ENCODE measurements around the gene CD320.

The CD320 gene

GRCh38 chr19:8332976-8333766 lies 25.0 kb upstream of the CD320 start:
- Histone ChIP-seq H3K4me3 (ENCODE audit: low read length in 2 of 2) (no peak overlapping the region), H3K27ac (ENCODE audit: low read depth in 2 of 2, low read length in 2 of 2) (no peak overlapping the region), H3K4me1 (ENCODE audit: control insufficient read depth in 2 of 2, insufficient read depth in 2 of 2, low read length in 2 of 2) (peaks cover 0 to 6% of the 10 kb centered on the region in 2 donors), H3K9ac (ENCODE audit: low read depth in 1 of 2, low read length in 2 of 2) (no peak overlapping the region), H3K27me3 (ENCODE audit: control insufficient read depth in 2 of 2, insufficient read depth in 2 of 2, low read length in 2 of 2) (peaks cover 19 to 20% of the 10 kb centered on the region in 2 donors), H3K36me3 (ENCODE audit: control insufficient read depth in 2 of 2, insufficient read depth in 2 of 2, low read length in 2 of 2) (no peaks in the 10 kb centered on the region), H3K9me3 (ENCODE audit: control insufficient read depth in 2 of 2, low read length in 2 of 2) (no peaks in the 10 kb centered on the region)

GRCh38 chr19:8331263-8331845 lies 23.2 kb upstream of the CD320 start:
- H3K27ac ChIP-seq (ENCODE audit: low read depth in 2 of 2, low read length in 2 of 2): no peak overlapping the region
- peaks cover 0 to 6% of the 10 kb centered on the region in 2 donors for H3K4me1 ChIP-seq (ENCODE audit: control insufficient read depth in 2 of 2, insufficient read depth in 2 of 2, low read length in 2 of 2)
- H3K9me3 ChIP-seq (ENCODE audit: control insufficient read depth in 2 of 2, low read length in 2 of 2): no peaks in the 10 kb centered on the region
- H3K9ac ChIP-seq (ENCODE audit: low read depth in 1 of 2, low read length in 2 of 2): no peak overlapping the region
- H3K27me3 ChIP-seq (ENCODE audit: control insufficient read depth in 2 of 2, insufficient read depth in 2 of 2, low read length in 2 of 2): peaks cover 15 to 20% of the 10 kb centered on the region in 2 donors
- no peak overlapping the region for H3K4me3 ChIP-seq (ENCODE audit: low read length in 2 of 2)
- H3K36me3 ChIP-seq (ENCODE audit: control insufficient read depth in 2 of 2, insufficient read depth in 2 of 2, low read length in 2 of 2): no peaks in the 10 kb centered on the region

- Histone ChIP-seq H3K36me3 (ENCODE audit: control insufficient read depth in 2 of 2, insufficient read depth in 2 of 2, low read length in 2 of 2) (no peaks in the 10 kb centered on the region), H3K9ac (ENCODE audit: low read depth in 1 of 2, low read length in 2 of 2) (no peak overlapping the region), H3K9me3 (ENCODE audit: control insufficient read depth in 2 of 2, low read length in 2 of 2) (no peaks in the 10 kb centered on the region), H3K27me3 (ENCODE audit: control insufficient read depth in 2 of 2, insufficient read depth in 2 of 2, low read length in 2 of 2) (peaks cover 15 to 17% of the 10 kb centered on the region in 2 donors), H3K27ac (ENCODE audit: low read depth in 2 of 2, low read length in 2 of 2) (no peak overlapping the region), H3K4me1 (ENCODE audit: control insufficient read depth in 2 of 2, insufficient read depth in 2 of 2, low read length in 2 of 2) (peaks cover 0 to 6% of the 10 kb centered on the region in 2 donors), H3K4me3 (ENCODE audit: low read length in 2 of 2) (no peak overlapping the region)
Observed at GRCh38 chr19:8329996-8330395, 21.8 kb upstream of the CD320 start.

- Histone ChIP-seq H3K36me3 (ENCODE audit: control insufficient read depth in 2 of 2, insufficient read depth in 2 of 2, low read length in 2 of 2) (peaks cover 0 to 11% of the 10 kb centered on the region in 2 donors), H3K9ac (ENCODE audit: low read depth in 1 of 2, low read length in 2 of 2) (no peak overlapping the region), H3K27me3 (ENCODE audit: control insufficient read depth in 2 of 2, insufficient read depth in 2 of 2, low read length in 2 of 2) (peaks cover 0 to 2% of the 10 kb centered on the region in 2 donors), H3K27ac (ENCODE audit: low read depth in 2 of 2, low read length in 2 of 2) (no peak overlapping the region), H3K4me3 (ENCODE audit: low read length in 2 of 2) (no peak overlapping the region), H3K9me3 (ENCODE audit: control insufficient read depth in 2 of 2, low read length in 2 of 2) (no peaks in the 10 kb centered on the region), H3K4me1 (ENCODE audit: control insufficient read depth in 2 of 2, insufficient read depth in 2 of 2, low read length in 2 of 2) (peaks cover 11 to 12% of the 10 kb centered on the region in 2 donors)
Observed at GRCh38 chr19:8325454-8325853, 17.3 kb upstream of the CD320 start.

- no peak overlapping the region for H3K4me3 ChIP-seq (ENCODE audit: low read length in 2 of 2)
- peaks cover 0 to 2% of the 10 kb centered on the region in 2 donors for H3K27me3 ChIP-seq (ENCODE audit: control insufficient read depth in 2 of 2, insufficient read depth in 2 of 2, low read length in 2 of 2)
- H3K27ac ChIP-seq (ENCODE audit: low read depth in 2 of 2, low read length in 2 of 2): no peak overlapping the region
- no peaks in the 10 kb centered on the region for H3K9me3 ChIP-seq (ENCODE audit: control insufficient read depth in 2 of 2, low read length in 2 of 2)
- no peak overlapping the region for H3K9ac ChIP-seq (ENCODE audit: low read depth in 1 of 2, low read length in 2 of 2)
- peaks cover 11 to 20% of the 10 kb centered on the region in 2 donors for H3K4me1 ChIP-seq (ENCODE audit: control insufficient read depth in 2 of 2, insufficient read depth in 2 of 2, low read length in 2 of 2)
- H3K36me3 ChIP-seq (ENCODE audit: control insufficient read depth in 2 of 2, insufficient read depth in 2 of 2, low read length in 2 of 2): peaks cover 0 to 11% of the 10 kb centered on the region in 2 donors
Observed at GRCh38 chr19:8324186-8325050, 16.3 kb upstream of the CD320 start.

GRCh38 chr19:8323781-8324185 lies 15.6 kb upstream of the CD320 start:
- H3K9ac ChIP-seq (ENCODE audit: low read depth in 1 of 2, low read length in 2 of 2): no peak overlapping the region
- no peak overlapping the region for H3K4me3 ChIP-seq (ENCODE audit: low read length in 2 of 2)
- H3K4me1 ChIP-seq (ENCODE audit: control insufficient read depth in 2 of 2, insufficient read depth in 2 of 2, low read length in 2 of 2): peaks cover 11 to 20% of the 10 kb centered on the region in 2 donors
- H3K27ac ChIP-seq (ENCODE audit: low read depth in 2 of 2, low read length in 2 of 2): no peak overlapping the region
- peaks cover 0 to 11% of the 10 kb centered on the region in 2 donors for H3K36me3 ChIP-seq (ENCODE audit: control insufficient read depth in 2 of 2, insufficient read depth in 2 of 2, low read length in 2 of 2)
- no peaks in the 10 kb centered on the region for H3K9me3 ChIP-seq (ENCODE audit: control insufficient read depth in 2 of 2, low read length in 2 of 2)
- H3K27me3 ChIP-seq (ENCODE audit: control insufficient read depth in 2 of 2, insufficient read depth in 2 of 2, low read length in 2 of 2): peaks cover 0 to 2% of the 10 kb centered on the region in 2 donors

GRCh38 chr19:8322638-8322997 lies 14.5 kb upstream of the CD320 start:
- Histone ChIP-seq H3K9ac (ENCODE audit: low read depth in 1 of 2, low read length in 2 of 2) (peak overlapping the region; percentile 41 to 94), H3K36me3 (ENCODE audit: control insufficient read depth in 2 of 2, insufficient read depth in 2 of 2, low read length in 2 of 2) (peaks cover 0 to 11% of the 10 kb centered on the region in 2 donors), H3K4me3 (ENCODE audit: low read length in 2 of 2) (peak overlapping the region; percentile 84 to 99), H3K27ac (ENCODE audit: low read depth in 2 of 2, low read length in 2 of 2) (no peak overlapping the region), H3K4me1 (ENCODE audit: control insufficient read depth in 2 of 2, insufficient read depth in 2 of 2, low read length in 2 of 2) (peaks cover 11 to 20% of the 10 kb centered on the region in 2 donors), H3K9me3 (ENCODE audit: control insufficient read depth in 2 of 2, low read length in 2 of 2) (no peaks in the 10 kb centered on the region), H3K27me3 (ENCODE audit: control insufficient read depth in 2 of 2, insufficient read depth in 2 of 2, low read length in 2 of 2) (peaks cover 0 to 2% of the 10 kb centered on the region in 2 donors)

GRCh38 chr19:8321986-8322637 lies 14.0 kb upstream of the CD320 start:
- H3K9me3 ChIP-seq (ENCODE audit: control insufficient read depth in 2 of 2, low read length in 2 of 2): no peaks in the 10 kb centered on the region
- H3K27ac ChIP-seq (ENCODE audit: low read depth in 2 of 2, low read length in 2 of 2): peak overlapping the region; percentile 77 to 91
- H3K4me3 ChIP-seq (ENCODE audit: low read length in 2 of 2): peak overlapping the region; percentile 84 to 99
- H3K9ac ChIP-seq (ENCODE audit: low read depth in 1 of 2, low read length in 2 of 2): peak overlapping the region; percentile 94 to 99
- peaks cover 11 to 20% of the 10 kb centered on the region in 2 donors for H3K4me1 ChIP-seq (ENCODE audit: control insufficient read depth in 2 of 2, insufficient read depth in 2 of 2, low read length in 2 of 2)
- H3K27me3 ChIP-seq (ENCODE audit: control insufficient read depth in 2 of 2, insufficient read depth in 2 of 2, low read length in 2 of 2): peaks cover 0 to 2% of the 10 kb centered on the region in 2 donors
- peaks cover 0 to 11% of the 10 kb centered on the region in 2 donors for H3K36me3 ChIP-seq (ENCODE audit: control insufficient read depth in 2 of 2, insufficient read depth in 2 of 2, low read length in 2 of 2)

- Histone ChIP-seq H3K36me3 (ENCODE audit: control insufficient read depth in 2 of 2, insufficient read depth in 2 of 2, low read length in 2 of 2) (peaks cover under 1 to 15% of the 10 kb centered on the region in 2 donors), H3K9me3 (ENCODE audit: control insufficient read depth in 2 of 2, low read length in 2 of 2) (no peaks in the 10 kb centered on the region), H3K27ac (ENCODE audit: low read depth in 2 of 2, low read length in 2 of 2) (peak within 1 kb of the TSS; percentile 77 to 91), H3K27me3 (ENCODE audit: control insufficient read depth in 2 of 2, insufficient read depth in 2 of 2, low read length in 2 of 2) (no peaks in the 10 kb centered on the region), H3K4me3 (ENCODE audit: low read length in 2 of 2) (peak within 1 kb of the TSS; percentile 84 to 99), H3K9ac (ENCODE audit: low read depth in 1 of 2, low read length in 2 of 2) (peak within 1 kb of the TSS; percentile 94 to 99), H3K4me1 (ENCODE audit: control insufficient read depth in 2 of 2, insufficient read depth in 2 of 2, low read length in 2 of 2) (peaks cover 11 to 20% of the 10 kb centered on the region in 2 donors)
Observed at GRCh38 chr19:8321067-8321985, 13.2 kb upstream of the CD320 start, which contains the start of the genes NDUFA7 and RPS28. NDUFA7 (minus strand) TSS chr19:8321375; CDS start chr19:8321358, 17 bp downstream. RPS28 (plus strand) TSS chr19:8321496; CDS start chr19:8321531, 35 bp downstream.

All from mucosa of rectum (tissue), 2 donors.